ENCODE measurements around the gene EXD1.

Gene EXD1

GRCh38 chr15:41230345-41230649 lies 260 bp downstream of the EXD1 start:
- H3K36me3 ChIP-seq (ENCODE audit: control insufficient read depth, insufficient read depth, low read length), result no peaks in the 10 kb centered on the region
- peaks cover 13% of the 10 kb centered on the region for H3K4me1 ChIP-seq (ENCODE audit: control insufficient read depth, insufficient read depth, low read length, poor library complexity, severe bottlenecking)
- no peaks in the 10 kb centered on the region for H3K9me3 ChIP-seq (ENCODE audit: control insufficient read depth, low read length)
- no peak overlapping the region for H3K27ac ChIP-seq (ENCODE audit: low read depth, low read length, severe bottlenecking)
- H3K4me3 ChIP-seq (ENCODE audit: extremely low read depth, insufficient read depth, low read length, poor library complexity, severe bottlenecking), result peak overlapping the region; percentile 88
- 22 to 50% methylated on average over 7 to 8 of the region's 10 CpGs for WGBS, 2 experiments (ENCODE audit: insufficient coverage in 2 of 2)

- Histone ChIP-seq H3K27ac (ENCODE audit: low read depth, low read length, severe bottlenecking) (no peak overlapping the region), H3K4me1 (ENCODE audit: control insufficient read depth, insufficient read depth, low read length, poor library complexity, severe bottlenecking) (no peaks in the 10 kb centered on the region), H3K9me3 (ENCODE audit: control insufficient read depth, low read length) (no peaks in the 10 kb centered on the region), H3K4me3 (ENCODE audit: extremely low read depth, insufficient read depth, low read length, poor library complexity, severe bottlenecking) (no peak overlapping the region), H3K36me3 (ENCODE audit: control insufficient read depth, insufficient read depth, low read length) (no peaks in the 10 kb centered on the region)
- WGBS, 2 experiments (ENCODE audit: insufficient coverage in 2 of 2), result no CpG with 5 or more reads among the region's 3 CpGs
These were observed 11.2 kb downstream of the EXD1 start for GRCh38 chr15:41219381-41219780.

- H3K9me3 ChIP-seq (ENCODE audit: control insufficient read depth, low read length), result no peaks in the 10 kb centered on the region
- no peak overlapping the region for H3K4me3 ChIP-seq (ENCODE audit: extremely low read depth, insufficient read depth, low read length, poor library complexity, severe bottlenecking)
- H3K36me3 ChIP-seq (ENCODE audit: control insufficient read depth, insufficient read depth, low read length), result no peaks in the 10 kb centered on the region
- 70 to 80% methylated on average over 1 of the region's 1 CpG for WGBS, 2 experiments (ENCODE audit: insufficient coverage in 2 of 2)
- H3K4me1 ChIP-seq (ENCODE audit: control insufficient read depth, insufficient read depth, low read length, poor library complexity, severe bottlenecking), result no peaks in the 10 kb centered on the region
- H3K27ac ChIP-seq (ENCODE audit: low read depth, low read length, severe bottlenecking), result no peak overlapping the region
These were observed 11.7 kb downstream of the EXD1 start for GRCh38 chr15:41218851-41219250.

- no peak overlapping the region for H3K4me3 ChIP-seq (ENCODE audit: extremely low read depth, insufficient read depth, low read length, poor library complexity, severe bottlenecking)
- H3K27ac ChIP-seq (ENCODE audit: low read depth, low read length, severe bottlenecking), result no peak overlapping the region
- no peaks in the 10 kb centered on the region for H3K9me3 ChIP-seq (ENCODE audit: control insufficient read depth, low read length)
- H3K4me1 ChIP-seq (ENCODE audit: control insufficient read depth, insufficient read depth, low read length, poor library complexity, severe bottlenecking), result no peaks in the 10 kb centered on the region
- WGBS, 2 experiments (ENCODE audit: insufficient coverage in 2 of 2), result 100% methylated on average over 1 of the region's 2 CpGs
- no peaks in the 10 kb centered on the region for H3K36me3 ChIP-seq (ENCODE audit: control insufficient read depth, insufficient read depth, low read length)
These were observed 14.8 kb downstream of the EXD1 start for GRCh38 chr15:41215708-41216107.

GRCh38 chr15:41207687-41208448 lies 22.7 kb downstream of the EXD1 start:
- 83% methylated on average over 2 of the region's 5 CpGs; no CpG with 5 or more reads in 1 of the 2 experiments for WGBS, 2 experiments (ENCODE audit: insufficient coverage in 2 of 2)
- no peak overlapping the region for H3K27ac ChIP-seq (ENCODE audit: low read depth, low read length, severe bottlenecking)
- no peaks in the 10 kb centered on the region for H3K9me3 ChIP-seq (ENCODE audit: control insufficient read depth, low read length)
- no peaks in the 10 kb centered on the region for H3K4me1 ChIP-seq (ENCODE audit: control insufficient read depth, insufficient read depth, low read length, poor library complexity, severe bottlenecking)
- no peak overlapping the region for H3K4me3 ChIP-seq (ENCODE audit: extremely low read depth, insufficient read depth, low read length, poor library complexity, severe bottlenecking)
- no peaks in the 10 kb centered on the region for H3K36me3 ChIP-seq (ENCODE audit: control insufficient read depth, insufficient read depth, low read length)

GRCh38 chr15:41205315-41205714 lies 25.2 kb downstream of the EXD1 start:
- WGBS, 2 experiments (ENCODE audit: insufficient coverage in 2 of 2), result 83 to 90% methylated on average over 1 to 2 of the region's 3 CpGs
- Histone ChIP-seq H3K4me1 (ENCODE audit: control insufficient read depth, insufficient read depth, low read length, poor library complexity, severe bottlenecking) (no peaks in the 10 kb centered on the region), H3K9me3 (ENCODE audit: control insufficient read depth, low read length) (no peaks in the 10 kb centered on the region), H3K4me3 (ENCODE audit: extremely low read depth, insufficient read depth, low read length, poor library complexity, severe bottlenecking) (no peak overlapping the region), H3K27ac (ENCODE audit: low read depth, low read length, severe bottlenecking) (no peak overlapping the region), H3K36me3 (ENCODE audit: control insufficient read depth, insufficient read depth, low read length) (no peaks in the 10 kb centered on the region)

- no peak overlapping the region for H3K4me3 ChIP-seq (ENCODE audit: extremely low read depth, insufficient read depth, low read length, poor library complexity, severe bottlenecking)
- H3K36me3 ChIP-seq (ENCODE audit: control insufficient read depth, insufficient read depth, low read length), result no peaks in the 10 kb centered on the region
- 87 to 91% methylated on average over 6 to 7 of the region's 7 CpGs for WGBS, 2 experiments (ENCODE audit: insufficient coverage in 2 of 2)
- no peaks in the 10 kb centered on the region for H3K4me1 ChIP-seq (ENCODE audit: control insufficient read depth, insufficient read depth, low read length, poor library complexity, severe bottlenecking)
- no peaks in the 10 kb centered on the region for H3K9me3 ChIP-seq (ENCODE audit: control insufficient read depth, low read length)
- H3K27ac ChIP-seq (ENCODE audit: low read depth, low read length, severe bottlenecking), result no peak overlapping the region
These were observed 27.2 kb downstream of the EXD1 start for GRCh38 chr15:41203395-41203794.

GRCh38 chr15:41199470-41199869 lies 31.1 kb downstream of the EXD1 start:
- Histone ChIP-seq H3K9me3 (ENCODE audit: control insufficient read depth, low read length) (no peaks in the 10 kb centered on the region), H3K4me3 (ENCODE audit: extremely low read depth, insufficient read depth, low read length, poor library complexity, severe bottlenecking) (no peak overlapping the region), H3K36me3 (ENCODE audit: control insufficient read depth, insufficient read depth, low read length) (no peaks in the 10 kb centered on the region), H3K27ac (ENCODE audit: low read depth, low read length, severe bottlenecking) (no peak overlapping the region), H3K4me1 (ENCODE audit: control insufficient read depth, insufficient read depth, low read length, poor library complexity, severe bottlenecking) (no peaks in the 10 kb centered on the region)

- H3K4me3 ChIP-seq (ENCODE audit: extremely low read depth, insufficient read depth, low read length, poor library complexity, severe bottlenecking), result no peak overlapping the region
- H3K27ac ChIP-seq (ENCODE audit: low read depth, low read length, severe bottlenecking), result no peak overlapping the region
- no peaks in the 10 kb centered on the region for H3K36me3 ChIP-seq (ENCODE audit: control insufficient read depth, insufficient read depth, low read length)
- no peaks in the 10 kb centered on the region for H3K9me3 ChIP-seq (ENCODE audit: control insufficient read depth, low read length)
- WGBS, 2 experiments (ENCODE audit: insufficient coverage in 2 of 2), result no CpG with 5 or more reads among the region's 1 CpG
- H3K4me1 ChIP-seq (ENCODE audit: control insufficient read depth, insufficient read depth, low read length, poor library complexity, severe bottlenecking), result no peaks in the 10 kb centered on the region
These were observed 36.1 kb downstream of the EXD1 start for GRCh38 chr15:41194444-41194843.

GRCh38 chr15:41183581-41183980 lies 47.0 kb downstream of the EXD1 start:
- 77 to 94% methylated on average over 2 of the region's 2 CpGs for WGBS, 2 experiments (ENCODE audit: insufficient coverage in 2 of 2)
- Histone ChIP-seq H3K9me3 (ENCODE audit: control insufficient read depth, low read length) (no peaks in the 10 kb centered on the region), H3K27ac (ENCODE audit: low read depth, low read length, severe bottlenecking) (no peak overlapping the region), H3K4me3 (ENCODE audit: extremely low read depth, insufficient read depth, low read length, poor library complexity, severe bottlenecking) (no peak overlapping the region), H3K4me1 (ENCODE audit: control insufficient read depth, insufficient read depth, low read length, poor library complexity, severe bottlenecking) (peaks cover 12% of the 10 kb centered on the region), H3K36me3 (ENCODE audit: control insufficient read depth, insufficient read depth, low read length) (no peaks in the 10 kb centered on the region)

- Histone ChIP-seq H3K27ac (ENCODE audit: low read depth, low read length, severe bottlenecking) (no peak overlapping the region), H3K4me1 (ENCODE audit: control insufficient read depth, insufficient read depth, low read length, poor library complexity, severe bottlenecking) (peaks cover 12% of the 10 kb centered on the region), H3K9me3 (ENCODE audit: control insufficient read depth, low read length) (no peaks in the 10 kb centered on the region), H3K4me3 (ENCODE audit: extremely low read depth, insufficient read depth, low read length, poor library complexity, severe bottlenecking) (no peak overlapping the region), H3K36me3 (ENCODE audit: control insufficient read depth, insufficient read depth, low read length) (no peaks in the 10 kb centered on the region)
- WGBS, 2 experiments (ENCODE audit: insufficient coverage in 2 of 2), result 71 to 78% methylated on average over 2 to 3 of the region's 4 CpGs
These were observed 48.3 kb downstream of the EXD1 start for GRCh38 chr15:41182266-41182665.

Measured in mesodermal cell (in vitro differentiated cells).